HepG2 (cell line): Measurements from ENCODE around the gene LIME1. TPM values are rescaled to one million over a fixed set of nuclear protein-coding genes. Genes with fewer than 3 reads are reported as not detected.

Experiments used
- AKNA ChIP-seq: sonication (generic); formaldehyde crosslinking; IDR thresholded peaks from 2 replicates; pipeline ENCODE4 v1.4.0; 2020; ENCODE audit warnings: missing genetic modification reagents, borderline replicate concordance
- ATF3 ChIP-seq: sonication (generic); formaldehyde crosslinking; IDR thresholded peaks from 2 replicates; pipeline ENCODE4 v1.4.0; 2020; ENCODE audit warnings: missing genetic modification reagents
- ATF6 ChIP-seq: sonication (generic); formaldehyde crosslinking; conservative IDR thresholded peaks from 2 replicates; pipeline ENCODE4 v1.4.0; 2020; ENCODE audit warnings: missing genetic modification reagents
- BRCA1 ChIP-seq: sonication (generic); formaldehyde crosslinking; IDR thresholded peaks from 2 replicates; pipeline ENCODE4 v1.4.0; 2020; ENCODE audit warnings: missing genetic modification reagents
- CEBPB ChIP-seq: IDR thresholded peaks from 2 replicates; pipeline ENCODE4 v1.6.1; 2011; ENCODE audit warnings: low read depth, low read length, improper control_type of control experiment, borderline replicate concordance
- CREM ChIP-seq, 2 experiments: sonication (generic) in 1 of 2; formaldehyde crosslinking in 1 of 2; IDR thresholded peaks; 2 replicates each; pipeline versions ENCODE4 v1.4.0 to v1.6.1; 2016 to 2020; ENCODE audit warnings: antibody characterized with exemption in 1 of 2, mild to moderate bottlenecking in 1 of 2, missing genetic modification reagents in 1 of 2
- ISX ChIP-seq: sonication (generic); formaldehyde crosslinking; conservative IDR thresholded peaks from 2 replicates; pipeline ENCODE4 v1.5.0; 2020; ENCODE audit warnings: missing genetic modification reagents
- SIX1 ChIP-seq: sonication (generic); formaldehyde crosslinking; IDR thresholded peaks from 2 replicates; pipeline ENCODE4 v1.4.0; 2020; ENCODE audit warnings: missing genetic modification reagents, borderline replicate concordance
- SP1 ChIP-seq, 2 experiments: fragments of 450-650 bp in 1 of 2; sonication (generic) in 1 of 2; formaldehyde crosslinking in 1 of 2; IDR thresholded peaks; 2 replicates each; pipeline versions ENCODE4 v1.4.0 to v1.6.1; 2016 to 2020; ENCODE audit warnings: missing genetic modification reagents in 1 of 2
- THAP11 ChIP-seq: IDR thresholded peaks from 2 replicates; pipeline ENCODE4 v1.6.1; 2016; ENCODE audit warnings: missing biosample characterization, missing genetic modification reagents
- TRAFD1 ChIP-seq: sonication (generic); formaldehyde crosslinking; IDR thresholded peaks from 2 replicates; pipeline ENCODE4 v1.5.1; 2020; ENCODE audit warnings: missing genetic modification reagents, mild to moderate bottlenecking, borderline replicate concordance
- ZBTB3 ChIP-seq: sonication (generic); formaldehyde crosslinking; IDR thresholded peaks from 2 replicates; pipeline ENCODE4 v1.4.0; 2020; ENCODE audit warnings: low read depth, mild to moderate bottlenecking, moderate library complexity, missing genetic modification reagents, borderline replicate concordance
- ZC3H13 ChIP-seq: sonication (generic); formaldehyde crosslinking; IDR thresholded peaks from 2 replicates; pipeline ENCODE4 v1.8.1; 2023; ENCODE audit warnings: mild to moderate bottlenecking, missing genetic modification reagents, moderate library complexity
- ZEB1 ChIP-seq: IDR thresholded peaks from 2 replicates; pipeline ENCODE4 v1.6.1; 2012; ENCODE audit warnings: mild to moderate bottlenecking, low read depth, inconsistent platforms; ENCODE audit not compliant: insufficient replicate concordance
- ZFP90 ChIP-seq: sonication (generic); formaldehyde crosslinking; IDR thresholded peaks from 2 replicates; pipeline ENCODE4 v1.8.0; 2022; ENCODE audit warnings: missing genetic modification reagents, mild to moderate bottlenecking, inconsistent platforms, borderline replicate concordance
- ZNF543 ChIP-seq: sonication (generic); formaldehyde crosslinking; IDR thresholded peaks from 2 replicates; pipeline ENCODE4 v1.4.0; 2020; ENCODE audit warnings: mild to moderate bottlenecking, missing genetic modification reagents
- ZNF644 ChIP-seq: IDR thresholded peaks from 2 replicates; pipeline ENCODE4 v1.6.1; 2016; ENCODE audit warnings: low read depth
- ZNF703 ChIP-seq: sonication (generic); formaldehyde crosslinking; IDR thresholded peaks from 2 replicates; pipeline ENCODE4 v1.5.1; 2020; ENCODE audit warnings: missing genetic modification reagents, mild to moderate bottlenecking, moderate library complexity, borderline replicate concordance
- ZNF761 ChIP-seq: sonication (generic); formaldehyde crosslinking; conservative IDR thresholded peaks from 2 replicates; pipeline ENCODE4 v1.4.0; 2020; ENCODE audit warnings: mild to moderate bottlenecking, missing genetic modification reagents
- ZNF883 ChIP-seq: sonication (generic); formaldehyde crosslinking; IDR thresholded peaks from 2 replicates; pipeline ENCODE4 v1.5.1; 2020; ENCODE audit warnings: mild to moderate bottlenecking, missing genetic modification reagents; ENCODE audit errors: not compliant biosample characterization
- polyA plus RNA-seq, 8 experiments: library from polyadenylated mRNA; depleted of rRNA in 3 of 8; stranded (reverse) in 7 of 8; unstranded in 1 of 8; fragments of >200 nt; fragmentation: Illumina TruSeq in 4 of 8; extraction: Trizol in 4 of 8; gene quantifications; 2 replicates each; pipeline versions ENCODE4 v1.2.1 to v1.2.3, GENCODE V29; 2011 to 2016; ENCODE audit warnings: low read depth in 4 of 8, missing spikeins in 1 of 8, mixed read lengths in 1 of 8; ENCODE audit not compliant: insufficient read depth in 1 of 8
- total RNA-seq, 5 experiments: library from RNA; depleted of rRNA; stranded (reverse); fragments of >200 nt; fragmentation: Illumina TruSeq; extraction: Trizol; gene quantifications; 2 replicates each; pipeline ENCODE4 v1.2.3, GENCODE V29; 2016; ENCODE audit warnings: low read depth in 1 of 5

Gene LIME1
- total and polyA plus RNA-seq, 2 of the 13 experiments (the other 11 are each of a cell fraction or from before 2014, with no cell fraction given), result 13.0 to 61.5 TPM

GRCh38 chr20:63744574-63745423, 8.3 kb downstream of the LIME1 start (continued):
- no peak for TF ChIP-seq AKNA (CRISPR knock-in tag)
- no peak for TF ChIP-seq ZNF761
- no peak for TF ChIP-seq ZNF644 (CRISPR knock-in tag)
- no peak for TF ChIP-seq ZNF543
- no peak for TF ChIP-seq ZNF883 (CRISPR knock-in tag)
- TF ChIP-seq CREM (IDR thresholded peaks at IDR 0.05), result no peak
- TF ChIP-seq CREM (CRISPR knock-in tag; IDR thresholded peaks at IDR 0.05), result no peak
- TF ChIP-seq ZBTB3 (CRISPR knock-in tag), result peak; percentile 73; the same call in 1 of the 2 replicates
- TF ChIP-seq ISX (CRISPR knock-in tag), result no peak
- TF ChIP-seq SIX1, result no peak
- TF ChIP-seq CEBPB, result no peak
- TF ChIP-seq ZFP90 (CRISPR knock-in tag), result no peak
- no peak for TF ChIP-seq SP1 (IDR thresholded peaks at IDR 0.05)
- TF ChIP-seq SP1 (CRISPR knock-in tag; IDR thresholded peaks at IDR 0.05), result no peak
- TF ChIP-seq ATF6 (CRISPR knock-in tag), result no peak
- TF ChIP-seq ATF3 (CRISPR knock-in tag), result no peak
- no peak for TF ChIP-seq ZEB1
- TF ChIP-seq TRAFD1 (CRISPR knock-in tag), result no peak
- no peak for TF ChIP-seq BRCA1
- TF ChIP-seq ZNF703 (CRISPR knock-in tag), result no peak
- TF ChIP-seq ZC3H13 (CRISPR knock-in tag), result peak; percentile 93
- TF ChIP-seq THAP11, result no peak
